Measurements from ENCODE around the gene RBM8A. TPM values are rescaled to one million over a fixed set of nuclear protein-coding genes. Genes with fewer than 3 reads are reported as not detected.

Gene RBM8A
- total RNA-seq, 2 experiments from 2014 or later: 157 to 160 TPM

- Mint-ChIP-seq H3K27me3 (peaks cover 36% of the 10 kb centered on the region), H3K36me3 (no peaks in the 10 kb centered on the region), H3K4me3 (no peak overlapping the region), H3K9me3 (no peaks in the 10 kb centered on the region), H3K27ac (no peak overlapping the region), H3K4me1 (peaks cover 5% of the 10 kb centered on the region)
- DNase-seq: no peak
- POLR2A ChIA-PET: interaction anchor here (2.5 kb wide), 1 partner anchor 19 kb away, joined by 9 read pairs; the partner anchor contains the start of gene PIAS3
- no peak for ATAC-seq (ENCODE audit: low read depth)
Observed at GRCh38 chr1:145878724-145879123, 48.6 kb downstream of the RBM8A start.

GRCh38 chr1:145877923-145878486 lies 49.3 kb downstream of the RBM8A start:
- ATAC-seq (ENCODE audit: low read depth) (no peak), DNase-seq (no peak)
- H3K4me3 Mint-ChIP-seq: no peak overlapping the region
- no peaks in the 10 kb centered on the region for H3K36me3 Mint-ChIP-seq
- H3K9me3 Mint-ChIP-seq: no peaks in the 10 kb centered on the region
- POLR2A ChIA-PET: no interaction called here
- H3K4me1 Mint-ChIP-seq: peaks cover 6% of the 10 kb centered on the region
- peaks cover 36% of the 10 kb centered on the region for H3K27me3 Mint-ChIP-seq
- H3K27ac Mint-ChIP-seq: no peak overlapping the region

DNA sequence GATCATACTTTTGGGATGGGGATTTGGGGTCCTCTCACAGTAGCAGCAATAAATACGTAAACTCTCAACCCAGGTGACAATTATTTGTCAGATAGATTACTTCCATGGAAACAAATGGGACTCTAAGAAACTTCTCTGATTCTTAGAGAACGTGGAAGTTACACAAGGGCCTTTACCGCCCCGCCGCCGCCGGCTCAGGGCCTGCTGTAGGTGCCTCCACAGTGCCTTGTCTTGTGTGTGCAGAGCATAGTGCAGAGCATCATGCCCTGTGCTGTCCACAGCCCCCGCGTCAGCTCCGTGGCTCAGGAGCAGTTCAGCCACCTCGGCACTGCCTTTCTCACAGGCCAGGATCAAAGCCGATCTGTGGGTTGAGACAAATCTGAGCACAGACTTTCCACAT lies 52.6 kb downstream of the RBM8A start:
- Mint-ChIP-seq H3K27ac (no peak overlapping the region), H3K4me1 (peaks cover 19% of the 10 kb centered on the region), H3K27me3 (peaks cover 42% of the 10 kb centered on the region), H3K36me3 (peaks cover 2% of the 10 kb centered on the region), H3K4me3 (no peak overlapping the region), H3K9me3 (no peaks in the 10 kb centered on the region)
- POLR2A ChIA-PET: interaction anchor here (6.2 kb wide), 1 partner anchor 15 kb away, joined by 35 read pairs; the partner anchor contains the start of gene PIAS3
- DNase-seq (no peak), ATAC-seq (ENCODE audit: low read depth) (no peak)

- DNase-seq (peak; percentile 69), ATAC-seq (ENCODE audit: low read depth) (peak; percentile 91)
- H3K27me3 Mint-ChIP-seq: peaks cover 34% of the 10 kb centered on the region
- H3K9me3 Mint-ChIP-seq: no peaks in the 10 kb centered on the region
- POLR2A ChIA-PET: interaction anchor here (0.6 to 6.2 kb wide), 10 partner anchors 8 to 107 kb away, joined by 3 to 35 read pairs (median 4); partner anchors contain the start of genes ANKRD35, NUDT17, PEX11B and PIAS3
- peak overlapping the region; percentile 84 for H3K27ac Mint-ChIP-seq
- peaks cover 2% of the 10 kb centered on the region for H3K36me3 Mint-ChIP-seq
- H3K4me1 Mint-ChIP-seq: peaks cover 14% of the 10 kb centered on the region
- peak overlapping the region; percentile 83 for H3K4me3 Mint-ChIP-seq
Observed at GRCh38 chr1:145871994-145872924, 55.0 kb downstream of the RBM8A start.

Other genes with a start within 250 kb of the RBM8A start
- under 1 TPM; 0.30 to 0.51 TPM for gene PDZK1, start 220.1 kb downstream of the RBM8A start, total RNA-seq
- gene CD160, start 208.0 kb downstream of the RBM8A start, total RNA-seq: under 1 TPM; 0.20 to 0.53 TPM
- gene RNF115, start 103.4 kb downstream of the RBM8A start, total RNA-seq: 10 to 100 TPM; 14.7 to 15.0 TPM
- 10 to 100 TPM; 34.6 to 35.1 TPM for gene POLR3C, start 103.3 kb downstream of the RBM8A start, total RNA-seq
- gene NUDT17, start 81.9 kb downstream of the RBM8A start, total RNA-seq: 1 to 10 TPM; 2.9 to 3.5 TPM
- 10 to 100 TPM; 31.8 to 33.3 TPM for gene PIAS3, start 68.4 kb downstream of the RBM8A start, total RNA-seq
- under 1 TPM; 0.40 to 0.69 TPM for gene ANKRD35, start 41.6 kb downstream of the RBM8A start, total RNA-seq
- 1 to 10 TPM; 2.1 to 2.2 TPM for gene ITGA10, start 17.4 kb downstream of the RBM8A start, total RNA-seq
- gene PEX11B, start 8.8 kb downstream of the RBM8A start, total RNA-seq: 10 to 100 TPM; 31.0 to 35.8 TPM
- gene LIX1L, start 30.5 kb upstream of the RBM8A start, total RNA-seq: 10 to 100 TPM; 54.0 to 57.5 TPM
- gene ANKRD34A, start 37.1 kb upstream of the RBM8A start, total RNA-seq: 1 to 10 TPM; 2.2 to 2.8 TPM
- 10 to 100 TPM; 32.6 to 34.9 TPM for gene POLR3GL, start 37.2 kb upstream of the RBM8A start, total RNA-seq
- 100 to 1,000 TPM; 678 to 725 TPM for gene TXNIP, start 69.1 kb upstream of the RBM8A start, total RNA-seq
- gene HJV, start 94.3 kb upstream of the RBM8A start, total RNA-seq: not detected
- 1 to 10 TPM; 1.5 to 1.6 TPM for gene NBPF10, start 217.3 kb upstream of the RBM8A start, total RNA-seq

Data from activated naive CD8-positive, alpha-beta T cell treated with anti-CD3 and anti-CD28 coated beads, Interleukin-2, amount 10 ng/mL, durations not matched to agents 7 days and 5 days (primary cell).